Femur (tissue), 1 donor: ENCODE results near the gene CNIH3.
"Not testable (repeated sequence)": the region's sequence is repeated elsewhere in the genome, so short reads cannot be mapped to it uniquely, and the experiment has no call there.

ENCODE experiments used
- DNase-seq: peaks from one replicate; pipeline ENCODE4 v3.0.0-alpha.2; 2017

Gene CNIH3

GRCh38 chr1:224644553-224645154, 28.5 kb downstream of the CNIH3 start:
- peak; percentile 42 for DNase-seq

GRCh38 chr1:224647449-224647848, 31.3 kb downstream of the CNIH3 start:
- DNase-seq, result no peak

DNA sequence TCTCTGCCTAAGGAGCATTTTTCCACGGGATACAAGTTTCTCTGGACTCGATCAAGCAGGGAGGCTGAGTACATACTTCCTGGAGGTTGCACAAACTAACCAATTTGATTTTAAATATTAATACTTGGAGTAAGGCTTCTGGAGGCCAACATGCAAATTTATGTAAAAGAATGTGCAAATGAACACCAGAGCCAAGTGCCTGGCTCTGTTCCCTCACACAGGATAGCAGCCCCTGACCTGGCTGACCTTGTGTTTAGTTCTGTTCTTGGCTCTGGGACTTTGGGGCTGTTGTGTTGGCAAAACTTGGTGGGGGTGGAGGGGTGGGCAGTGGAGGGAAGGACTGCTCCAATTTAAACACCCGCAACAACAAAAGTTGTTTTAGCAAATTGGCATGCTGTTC, 34.2 kb downstream of the CNIH3 start:
- DNase-seq, result no peak

DNA sequence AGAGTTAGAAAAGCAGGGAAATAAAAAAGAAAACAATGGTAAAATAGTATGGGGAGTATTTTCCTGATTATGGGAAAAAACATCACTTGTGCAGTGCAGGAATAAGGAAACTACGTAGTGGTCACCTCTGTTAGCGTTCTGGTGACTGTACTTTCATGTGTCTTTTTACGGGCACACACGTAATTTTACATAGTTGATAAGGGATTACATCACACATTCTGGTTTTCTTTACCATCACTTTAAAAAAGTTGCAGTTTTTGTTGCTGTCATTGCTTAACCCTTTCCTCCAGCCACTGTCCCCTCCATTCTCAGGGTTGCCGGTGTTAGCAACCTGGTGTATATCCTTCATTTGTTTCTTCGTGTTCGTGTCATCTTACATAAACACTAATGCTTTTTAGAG, 35.1 kb downstream of the CNIH3 start:
- DNase-seq, result no peak

GRCh38 chr1:224656392-224656791, 40.3 kb downstream of the CNIH3 start:
- DNase-seq, result no peak

GRCh38 chr1:224660074-224660473, 44.0 kb downstream of the CNIH3 start:
- DNase-seq, result no peak

DNA sequence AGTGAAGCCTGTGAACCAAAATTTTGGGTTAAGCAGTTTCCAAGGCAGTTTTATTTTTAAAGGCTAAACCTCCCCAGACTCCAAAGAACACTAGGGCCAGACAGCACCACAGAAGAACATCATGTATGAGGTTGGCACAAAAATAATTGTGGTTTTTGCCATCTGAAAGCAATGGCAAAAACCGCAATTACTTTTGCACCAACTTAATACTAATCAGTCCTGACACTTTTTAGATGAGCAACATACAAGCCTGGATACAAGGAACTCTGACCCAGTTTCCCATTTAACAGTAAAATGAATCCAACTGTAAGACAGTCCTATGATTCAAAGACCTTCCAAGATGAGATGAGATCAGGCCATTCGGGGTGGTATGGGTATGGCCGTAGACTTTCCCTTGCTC, 46.8 kb downstream of the CNIH3 start:
- no peak for DNase-seq

- DNase-seq, result no peak
These were observed 48.9 kb downstream of the CNIH3 start for GRCh38 chr1:224665016-224665415.

GRCh38 chr1:224666078-224666477, 50.0 kb downstream of the CNIH3 start:
- no peak for DNase-seq

DNA sequence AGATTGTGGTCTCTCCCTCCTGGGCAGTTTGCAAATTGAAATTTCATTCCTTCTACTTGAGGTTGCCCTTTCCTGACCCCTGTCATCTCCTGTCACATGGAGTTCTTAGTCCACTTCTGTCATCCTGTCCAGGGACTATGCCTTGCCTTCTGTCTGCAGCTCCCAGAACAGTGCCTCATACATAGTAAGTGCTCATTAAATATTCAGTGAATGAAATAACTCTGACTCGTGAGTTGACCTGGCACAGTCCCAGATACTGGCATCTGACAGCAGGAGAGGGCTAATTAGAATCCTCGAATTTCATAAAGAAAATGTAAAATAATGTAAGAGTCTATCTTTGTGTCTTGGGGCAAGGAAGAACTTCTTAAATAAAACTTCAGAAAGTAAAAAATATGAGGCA, 50.8 kb downstream of the CNIH3 start:
- no peak for DNase-seq

DNA sequence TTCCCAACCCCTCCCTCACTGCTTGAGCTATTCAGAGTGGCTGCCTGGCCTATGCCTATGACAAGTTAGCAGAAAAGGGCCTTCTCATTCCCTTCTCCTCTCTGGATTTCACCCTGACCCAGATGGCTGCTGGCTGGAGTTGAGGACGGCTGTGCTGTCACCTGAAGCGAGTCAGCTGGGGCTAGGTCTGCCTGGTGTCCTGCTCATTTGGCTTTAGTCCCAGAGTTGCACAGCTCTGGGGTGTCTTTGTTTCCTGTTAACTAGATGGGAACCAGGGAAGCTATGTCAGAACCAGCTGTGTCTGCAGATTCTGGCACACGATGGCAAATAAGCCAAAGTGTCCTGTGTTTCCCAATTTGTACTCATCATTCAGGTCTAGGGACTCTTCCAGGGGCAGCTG, 52.9 kb downstream of the CNIH3 start:
- DNase-seq, result peak; percentile 28

DNA sequence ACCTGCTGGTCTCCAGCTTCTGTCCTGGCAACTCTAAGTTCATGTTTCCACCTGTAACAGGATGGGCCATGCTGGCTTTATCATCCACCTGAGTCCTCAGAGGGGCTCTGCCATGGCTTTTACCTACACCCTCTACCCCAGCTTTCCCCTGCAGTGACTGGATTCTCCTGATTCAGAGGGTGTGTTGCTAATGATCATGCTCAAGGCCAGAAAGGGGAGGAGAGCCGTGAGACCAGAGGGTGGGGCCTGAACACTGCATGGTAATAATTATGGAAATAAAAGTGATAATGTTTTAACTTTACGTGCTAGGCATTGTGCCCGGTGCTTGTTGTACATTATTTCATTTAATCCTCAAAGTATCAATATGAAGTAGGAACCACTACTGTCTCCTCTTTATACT, 53.3 kb downstream of the CNIH3 start:
- no peak for DNase-seq

DNA sequence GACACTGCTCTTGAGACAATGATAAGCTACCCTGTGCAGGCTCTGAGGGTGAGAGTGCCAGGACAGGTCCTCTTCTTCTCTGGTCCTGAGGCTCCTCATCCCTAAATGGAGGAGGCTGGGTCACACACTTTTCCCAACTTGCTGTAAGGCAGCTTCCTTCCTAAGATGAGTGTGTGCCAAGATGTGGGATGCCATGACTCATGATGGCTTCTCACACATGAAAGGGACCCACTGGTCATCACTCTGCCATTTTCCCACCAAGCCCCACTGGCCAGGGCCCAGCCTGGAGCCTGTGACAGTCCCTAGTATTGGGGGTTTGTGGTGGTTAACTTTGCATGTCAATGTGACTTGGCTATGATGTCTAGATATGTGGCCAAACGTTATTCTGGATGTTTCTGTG, 54.4 kb downstream of the CNIH3 start:
- DNase-seq, result no peak

DNA sequence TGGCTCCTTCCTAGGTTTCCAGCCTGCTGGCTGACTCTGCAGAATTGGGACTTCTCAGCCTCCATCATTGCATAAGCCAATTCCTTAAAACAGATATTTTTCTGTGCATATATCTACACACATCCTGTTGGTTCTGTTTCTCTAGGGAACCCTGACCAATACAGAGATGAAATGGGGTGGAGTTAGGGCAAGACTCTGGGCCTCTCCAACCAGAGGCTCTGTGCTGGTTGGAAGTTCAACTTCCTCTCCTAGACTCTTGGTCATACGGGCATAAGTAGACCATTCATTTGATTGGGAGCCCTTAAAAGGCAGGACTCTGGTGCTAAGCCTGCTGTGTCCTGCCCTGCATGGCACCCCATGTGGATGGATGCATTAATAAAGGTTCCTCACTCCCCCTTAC, 55.0 kb downstream of the CNIH3 start:
- DNase-seq, result no peak

DNA sequence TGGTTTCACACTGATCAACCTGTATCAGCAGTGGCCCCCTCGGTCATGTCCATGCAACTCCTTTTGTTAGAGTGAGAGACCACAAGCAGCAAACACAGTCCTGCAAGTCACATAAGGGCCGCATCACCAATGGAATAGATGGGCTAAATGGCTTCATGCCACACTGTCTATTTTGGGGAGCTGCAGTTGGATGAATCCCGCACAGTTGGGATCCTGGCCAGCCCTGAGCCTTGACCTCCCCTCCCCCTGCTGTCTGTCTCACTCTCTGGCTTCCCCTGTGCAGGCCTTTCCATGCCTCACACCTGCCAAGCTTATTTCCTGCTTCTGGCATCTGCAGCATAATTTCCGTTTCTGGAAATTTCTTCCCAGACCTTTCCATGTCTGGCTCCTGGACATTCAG, 57.0 kb downstream of the CNIH3 start:
- DNase-seq, result peak; percentile 41

- no peak for DNase-seq
These were observed 59.5 kb downstream of the CNIH3 start for GRCh38 chr1:224675590-224675989.

GRCh38 chr1:224676551-224676950, 60.4 kb downstream of the CNIH3 start:
- DNase-seq, result no peak

DNA sequence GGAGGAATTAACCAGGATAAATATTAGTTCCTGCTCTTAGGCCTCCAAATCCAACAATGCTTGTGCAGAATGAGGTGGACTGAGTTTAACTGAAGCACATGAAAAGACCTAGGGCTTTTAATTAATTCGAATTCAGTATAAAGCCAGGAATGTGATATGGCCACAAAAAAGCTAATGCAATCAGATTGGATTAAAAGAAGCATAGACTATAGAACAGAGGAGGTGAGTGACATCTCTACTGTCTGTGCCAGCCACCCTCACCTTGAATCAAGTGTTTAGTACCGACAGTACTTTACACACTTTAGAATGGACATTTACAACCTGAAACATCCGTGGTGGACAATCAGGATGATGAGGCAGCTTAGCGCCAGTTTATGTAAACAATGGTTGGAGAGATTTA, 62.1 kb downstream of the CNIH3 start:
- no peak for DNase-seq

GRCh38 chr1:224679606-224680005, 63.5 kb downstream of the CNIH3 start:
- DNase-seq, result no peak

DNA sequence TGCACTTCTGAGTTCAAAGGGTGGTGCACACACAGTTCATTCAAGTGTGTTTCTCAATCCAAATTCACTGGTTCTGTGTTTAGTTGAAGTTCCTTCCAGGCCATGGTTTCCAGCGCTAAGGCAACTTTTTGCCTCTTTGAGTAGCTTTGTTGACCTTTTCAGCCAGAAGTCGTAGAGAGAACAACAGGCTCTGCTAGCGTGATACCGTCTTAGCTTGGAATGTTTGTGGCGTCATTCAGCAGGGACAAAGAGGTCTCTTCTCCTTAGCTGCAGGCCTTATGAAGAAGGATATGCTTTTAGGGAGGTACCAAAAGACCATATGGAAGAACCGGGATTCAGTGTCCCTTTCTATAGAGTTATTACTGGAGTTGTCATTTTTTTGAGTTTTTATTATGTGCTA, 65.7 kb downstream of the CNIH3 start:
- DNase-seq, result no peak

- no peak for DNase-seq
These were observed 67.8 kb downstream of the CNIH3 start for GRCh38 chr1:224683936-224684335.

- no peak for DNase-seq
These were observed 68.9 kb downstream of the CNIH3 start for GRCh38 chr1:224684979-224685425.

DNA sequence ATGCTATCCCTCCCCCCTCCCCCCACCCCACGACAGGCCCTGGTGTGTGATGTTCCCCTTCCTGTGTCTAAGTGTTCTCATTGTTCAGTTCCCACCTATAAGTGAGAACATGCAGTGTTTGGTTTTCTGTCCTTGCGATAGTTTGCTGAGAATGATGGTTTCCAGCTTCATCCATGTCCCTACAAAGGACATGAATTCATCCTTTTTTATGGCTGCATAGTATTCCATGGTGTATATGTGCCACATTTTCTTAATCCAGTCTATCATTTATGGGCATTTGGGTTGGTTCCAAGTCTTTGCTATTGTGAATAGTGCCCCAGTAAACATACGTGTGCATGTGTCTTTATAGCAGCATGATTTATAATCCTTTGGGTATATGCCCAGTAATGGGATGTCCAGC, 70.0 kb downstream of the CNIH3 start:
- DNase-seq, result not testable (repeated sequence)

DNA sequence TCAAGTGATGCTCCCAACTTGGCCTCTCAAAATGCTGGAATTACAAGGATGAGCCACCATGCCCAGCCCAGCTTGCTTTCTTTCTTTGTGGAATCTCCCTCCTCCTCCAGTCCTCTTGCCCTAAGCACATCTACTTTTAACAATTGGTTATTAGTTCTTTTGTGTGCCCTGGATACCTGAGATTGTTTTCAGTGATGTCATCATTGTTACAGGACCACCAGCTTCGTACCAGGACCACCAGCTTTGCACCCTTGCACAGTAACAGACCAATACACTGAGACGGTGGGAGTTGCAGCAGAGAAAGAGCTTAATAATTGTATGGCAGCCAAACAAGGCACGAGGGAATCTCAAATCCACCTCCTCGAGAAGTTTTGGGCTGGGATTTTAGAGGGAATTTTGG, 71.3 kb downstream of the CNIH3 start:
- DNase-seq, result no peak

GRCh38 chr1:224689374-224689773, 73.3 kb downstream of the CNIH3 start:
- no peak for DNase-seq

- DNase-seq, result no peak
These were observed 74.5 kb downstream of the CNIH3 start for GRCh38 chr1:224690576-224690975.
